CMK (cell line): ENCODE measurements around the gene CEPT1.

ENCODE experiments used
- DNase-seq: peaks from one replicate; pipeline ENCODE4 v3.0.0-alpha.2; 2010; ENCODE audit warnings: low read depth

The CEPT1 gene

DNA sequence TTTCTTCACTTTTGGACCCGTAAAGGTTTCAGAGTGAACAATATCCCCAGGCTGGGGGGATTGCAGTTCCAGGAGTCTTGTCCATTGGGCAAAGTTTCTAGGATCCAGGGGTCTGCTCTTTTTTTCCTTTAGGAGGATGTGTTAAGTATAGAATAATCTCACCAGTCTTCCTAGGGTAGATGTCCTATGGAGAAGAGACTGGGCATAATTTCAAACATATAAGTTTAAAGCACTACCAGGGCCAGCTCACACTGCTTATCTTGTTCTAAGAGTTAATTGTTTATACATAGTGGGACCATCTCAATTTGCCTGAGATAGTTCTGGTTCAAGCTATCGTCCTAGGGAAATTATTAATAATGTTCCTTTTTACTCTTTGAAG, 88.7 kb downstream of the CEPT1 start:
- DNase-seq = no peak

DNA sequence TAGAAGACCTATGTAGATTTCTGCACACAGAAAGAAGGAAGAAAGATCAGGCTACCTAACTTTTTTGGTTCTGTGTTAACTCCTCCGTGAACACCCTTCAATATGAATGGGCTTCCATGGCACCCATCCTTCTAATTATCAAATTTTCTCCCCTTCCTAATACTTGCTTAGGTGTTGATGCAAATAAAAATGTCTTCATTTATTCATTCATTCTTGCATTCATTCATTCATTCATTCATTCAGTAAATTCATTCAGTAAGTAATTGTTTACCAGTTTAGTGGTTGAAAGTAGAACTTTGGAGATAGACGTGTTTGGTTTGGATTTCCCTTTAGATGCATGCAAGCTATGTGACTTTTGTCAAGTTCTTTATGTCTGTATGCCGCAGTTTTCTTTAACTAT, 92.1 kb downstream of the CEPT1 start:
- DNase-seq = no peak

DNA sequence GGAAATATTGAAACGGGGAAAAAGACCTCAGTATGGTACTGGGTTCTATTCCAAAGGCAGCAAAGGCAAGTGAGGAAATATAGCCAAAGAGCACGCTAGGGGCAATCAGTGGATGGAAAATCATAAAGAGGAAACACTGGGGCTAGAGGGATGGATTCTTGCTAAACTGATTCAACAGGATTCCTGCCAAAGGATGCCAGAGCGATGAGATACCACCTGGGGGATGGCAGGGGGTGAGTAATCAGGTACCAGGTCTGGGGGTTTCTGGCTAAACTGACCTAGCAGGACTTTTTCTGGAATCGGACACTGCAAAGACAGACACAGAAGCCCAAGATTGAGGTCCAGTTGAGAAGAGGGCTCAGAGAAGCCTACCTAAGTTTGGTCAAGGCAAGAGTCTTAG, 94.2 kb downstream of the CEPT1 start:
- no peak for DNase-seq
